H1 (cell line): ENCODE measurements around the gene RBM47. TPM values are rescaled to one million over a fixed set of nuclear protein-coding genes. Genes with fewer than 3 reads are reported as not detected.
A peak's percentile ranks its signal among the peaks of the same experiment; 100 is the strongest.

ENCODE experiments used
- CTCF ChIA-PET: fragments of 300-600 bp; sonication (Branson Sonifier 250); formaldehyde crosslinking; loops from one replicate; lab custom pipeline; 2021; ENCODE audit not compliant: partially characterized antibody; lab: Charles Lee
- POLR2A ChIA-PET: fragments of 300-600 bp; sonication (Branson Sonifier 250); formaldehyde crosslinking; loops from one replicate; lab custom pipeline; 2021; ENCODE audit warnings: inconsistent platforms; ENCODE audit not compliant: partially characterized antibody; lab: Charles Lee
- DNase-seq, 2 experiments: peaks; one replicate each; pipeline versions ENCODE4 v3.0.0 to v3.0.0-alpha.2; 2010 to 2022; ENCODE audit warnings: low spot score in 2 of 2, low read depth in 1 of 2, mixed read lengths in 1 of 2
- FAIRE-seq: peaks from 2 replicates; lab custom pipeline; 2011; peaks lifted over from hg19 to GRCh38; lab: Jason Lieb, UNC
- H2AFZ ChIP-seq: 2 replicates; pipeline ENCODE4 v1.8.1; 2012; ENCODE audit warnings: low read length, inconsistent platforms
- H2AK5ac ChIP-seq: 2 replicates; pipeline ENCODE4 v1.6.1; 2013; ENCODE audit warnings: low read depth, low read length
- H2BK120ac ChIP-seq: replicated peaks from 2 replicates; pipeline ENCODE3; 2013; ENCODE audit warnings: low read depth, low read length, inconsistent platforms
- H2BK12ac ChIP-seq: 2 replicates; pipeline ENCODE4 v1.6.1; 2013; ENCODE audit warnings: low read depth, low read length
- H2BK15ac ChIP-seq: 2 replicates; pipeline ENCODE4 v1.6.1; 2013; ENCODE audit warnings: low read length
- H2BK20ac ChIP-seq: 2 replicates; pipeline ENCODE4 v1.6.1; 2013; ENCODE audit warnings: low read length
- H2BK5ac ChIP-seq: 2 replicates; pipeline ENCODE4 v1.6.1; 2013; ENCODE audit warnings: low read depth, low read length
- H3K14ac ChIP-seq: 2 replicates; pipeline ENCODE4 v1.6.1; 2013; ENCODE audit warnings: inconsistent platforms; ENCODE audit not compliant: insufficient read length
- H3K18ac ChIP-seq: 2 replicates; pipeline ENCODE4 v1.6.1; 2013; ENCODE audit warnings: low read length; ENCODE audit errors: extremely low read depth
- H3K23ac ChIP-seq: 2 replicates; pipeline ENCODE4 v1.6.1; 2013; ENCODE audit warnings: inconsistent platforms; ENCODE audit not compliant: insufficient read length
- H3K23me2 ChIP-seq: 2 replicates; pipeline ENCODE4 v1.6.1; 2013; ENCODE audit warnings: low read depth, low read length
- H3K27ac ChIP-seq: 2 replicates; pipeline ENCODE4 v1.6.1; 2011; ENCODE audit warnings: low read depth, low read length, inconsistent platforms
- H3K27me3 ChIP-seq, 4 experiments: replicated peaks in 1 of 4; 1 replicate in 1 of 4; 2 replicates in 3 of 4; pipeline versions ENCODE4 v1.6.1 to v1.8.1; 2011 to 2013; ENCODE audit warnings: low read length in 3 of 4, mild to moderate bottlenecking in 3 of 4, inconsistent platforms in 2 of 4, mixed read lengths in 2 of 4, moderate library complexity in 1 of 4; ENCODE audit not compliant: control insufficient read depth in 3 of 4, insufficient read depth in 3 of 4; ENCODE audit errors: extremely low read depth in 1 of 4
- H3K36me3 ChIP-seq, 4 experiments: 2 replicates each; pipeline versions ENCODE4 v1.6.1 to v1.8.1; 2011 to 2013; ENCODE audit warnings: mild to moderate bottlenecking in 4 of 4, low read length in 3 of 4, moderate library complexity in 2 of 4, control low read depth in 1 of 4, inconsistent platforms in 1 of 4; ENCODE audit not compliant: insufficient read depth in 4 of 4, control insufficient read depth in 2 of 4
- H3K4ac ChIP-seq: replicated peaks from 2 replicates; pipeline ENCODE3; 2013; ENCODE audit warnings: low read length, low read depth, mixed read lengths, inconsistent platforms; ENCODE audit not compliant: insufficient read length
- H3K4me1 ChIP-seq, 4 experiments: replicated peaks in 1 of 4; 1 replicate in 1 of 4; 2 replicates in 3 of 4; pipeline versions ENCODE4 v1.6.1 to v1.8.1; 2011 to 2013; ENCODE audit warnings: low read length in 3 of 4, inconsistent platforms in 2 of 4, mixed read lengths in 1 of 4; ENCODE audit not compliant: insufficient read depth in 4 of 4, control insufficient read depth in 3 of 4
- H3K4me2 ChIP-seq, 2 experiments: 2 replicates each; pipeline versions ENCODE4 v1.6.1 to v1.8.1; 2011 to 2013; ENCODE audit warnings: low read depth in 2 of 2, low read length in 2 of 2, control low read depth in 1 of 2, inconsistent platforms in 1 of 2, mild to moderate bottlenecking in 1 of 2; ENCODE audit not compliant: insufficient read depth in 1 of 2
- H3K4me3 ChIP-seq, 4 experiments: fragments of 200-600, 300-600 bp in 1 of 4; sonication (generic), shearing (Covaris generic), sonication (Bioruptor Twin) in 1 of 4; 2 replicates each; pipeline versions ENCODE4 v1.5.1 to v1.8.1; 2011 to 2016; ENCODE audit warnings: low read length in 4 of 4, low read depth in 3 of 4, control low read depth in 2 of 4, inconsistent platforms in 2 of 4, mild to moderate bottlenecking in 2 of 4, mixed read lengths in 1 of 4, moderate library complexity in 1 of 4; ENCODE audit not compliant: insufficient read depth in 2 of 4; ENCODE audit errors: extremely low read depth in 1 of 4
- H3K56ac ChIP-seq: replicated peaks from 2 replicates; pipeline ENCODE3; 2013; ENCODE audit warnings: low read depth, mild to moderate bottlenecking, mixed read lengths, low read length, inconsistent platforms; ENCODE audit not compliant: insufficient read length
- H3K79me1 ChIP-seq: 2 replicates; pipeline ENCODE4 v1.6.1; 2013; ENCODE audit warnings: low read depth, low read length, control low read depth
- H3K79me2 ChIP-seq, 2 experiments: 2 replicates each; pipeline versions ENCODE4 v1.6.1 to v1.8.1; 2012 to 2013; ENCODE audit warnings: low read length in 2 of 2, mild to moderate bottlenecking in 2 of 2, inconsistent platforms in 1 of 2; ENCODE audit not compliant: insufficient read depth in 2 of 2, control insufficient read depth in 1 of 2
- H3K9ac ChIP-seq, 4 experiments: replicated peaks in 1 of 4; 1 replicate in 1 of 4; 2 replicates in 3 of 4; pipeline versions ENCODE4 v1.6.1 to v1.8.1; 2011 to 2013; ENCODE audit warnings: low read depth in 3 of 4, low read length in 3 of 4, control low read depth in 2 of 4, mild to moderate bottlenecking in 2 of 4, moderate library complexity in 2 of 4, inconsistent platforms in 1 of 4; ENCODE audit errors: extremely low read depth in 1 of 4
- H3K9me3 ChIP-seq, 2 experiments: 2 replicates each; pipeline versions ENCODE4 v1.6.1 to v1.8.1; 2012 to 2013; ENCODE audit warnings: mild to moderate bottlenecking in 2 of 2, moderate library complexity in 2 of 2, control low read depth in 1 of 2, inconsistent platforms in 1 of 2, low read depth in 1 of 2, low read length in 1 of 2, mixed read lengths in 1 of 2; ENCODE audit not compliant: insufficient read depth in 2 of 2
- H4K20me1 ChIP-seq, 2 experiments: replicated peaks in 1 of 2; 2 replicates each; pipeline versions ENCODE3 to v1.8.1; 2011 to 2013; ENCODE audit warnings: inconsistent platforms in 2 of 2, low read length in 2 of 2, mild to moderate bottlenecking in 1 of 2; ENCODE audit not compliant: insufficient read depth in 2 of 2, control insufficient read depth in 1 of 2
- H4K5ac ChIP-seq: 2 replicates; pipeline ENCODE4 v1.6.1; 2013; ENCODE audit warnings: low read length, low read depth, mixed read lengths, inconsistent platforms; ENCODE audit not compliant: insufficient read length
- H4K8ac ChIP-seq: 2 replicates; pipeline ENCODE4 v1.8.0; 2013; ENCODE audit warnings: mild to moderate bottlenecking, moderate library complexity, low read length, inconsistent platforms; ENCODE audit not compliant: insufficient read depth; ENCODE audit errors: extremely low read depth
- H4K91ac ChIP-seq: replicated peaks from 2 replicates; pipeline ENCODE3; 2013; ENCODE audit warnings: low read length, mixed read lengths, inconsistent platforms; ENCODE audit not compliant: insufficient read length
- CHD1 ChIP-seq: IDR thresholded peaks from 2 replicates; pipeline ENCODE4 v1.6.1; 2012; ENCODE audit warnings: low read depth, low read length, improper control_type of control experiment
- MAFK ChIP-seq: IDR thresholded peaks from 2 replicates; pipeline ENCODE4 v1.6.1; 2012; ENCODE audit warnings: low read depth, mild to moderate bottlenecking, improper control_type of control experiment, low read length
- POU5F1 ChIP-seq: IDR thresholded peaks from 2 replicates; pipeline ENCODE4 v1.6.1; 2011; ENCODE audit warnings: low read depth, mild to moderate bottlenecking, low read length, moderate library complexity
- RBBP5 ChIP-seq: IDR thresholded peaks from 2 replicates; pipeline ENCODE4 v1.7.1; 2012; ENCODE audit warnings: low read depth, mild to moderate bottlenecking, inconsistent platforms, low read length, moderate library complexity, borderline replicate concordance
- SIN3A ChIP-seq, 2 experiments: IDR thresholded peaks in 1 of 2; conservative IDR thresholded peaks in 1 of 2; 2 replicates each; pipeline ENCODE4 v1.6.1; 2011 to 2012; ENCODE audit warnings: low read length in 2 of 2, improper control_type of control experiment in 1 of 2, low read depth in 1 of 2, mild to moderate bottlenecking in 1 of 2
- TBP ChIP-seq: IDR thresholded peaks from 2 replicates; pipeline ENCODE4 v1.6.1; 2011; ENCODE audit warnings: low read depth, low read length, improper control_type of control experiment
- TEAD4 ChIP-seq: IDR thresholded peaks from 2 replicates; pipeline ENCODE4 v1.6.1; 2012; ENCODE audit warnings: low read depth, low read length, inconsistent platforms, mixed read lengths
- WGBS, 2 experiments: shearing (Covaris generic) in 1 of 2; methylation state at CpG; one replicate each; pipeline versions ENCODE4 v1.1.6 to v1.1.7; 2013 to 2015; ENCODE audit warnings: low lambda C conversion rate in 2 of 2, mixed read lengths in 2 of 2, inconsistent platforms in 1 of 2, low coverage in 1 of 2, missing lambda C conversion rate in 1 of 2; ENCODE audit not compliant: insufficient replicate concordance in 2 of 2, insufficient coverage in 1 of 2, insufficient read length in 1 of 2; ENCODE audit errors: extremely low coverage in 1 of 2, missing lambda C conversion rate in 1 of 2; 5-methylcytosine and 5-hydroxymethylcytosine counted together
- polyA plus RNA-seq, 7 experiments: library from polyadenylated mRNA; depleted of rRNA in 3 of 7; stranded (reverse) in 5 of 7; unstranded in 2 of 7; fragments of >200 nt in 5 of 7; fragments of 200-250 nt in 2 of 7; gene quantifications; 1 replicate in 5 of 7; 2 replicates in 1 of 7; 4 replicates in 1 of 7; pipeline versions ENCODE4 v1.2.1 to v1.2.3, GENCODE V29; 2011 to 2013; ENCODE audit warnings: missing spikeins in 2 of 7, mixed read lengths in 2 of 7
- total RNA-seq: library from RNA; stranded (reverse); fragmentation: NEBNext Ultra II Directional; extraction: Animal tissue kit (Norgen Biotek cat#: 25700); gene quantifications from 2 replicates; pipeline ENCODE4 v1.2.1, GENCODE V29; 2021

The RBM47 gene
- total and polyA plus RNA-seq, 2 of the 8 experiments (the other 6 are each of a cell fraction or from before 2014, with no cell fraction given): 42.8 to 78.9 TPM

DNA sequence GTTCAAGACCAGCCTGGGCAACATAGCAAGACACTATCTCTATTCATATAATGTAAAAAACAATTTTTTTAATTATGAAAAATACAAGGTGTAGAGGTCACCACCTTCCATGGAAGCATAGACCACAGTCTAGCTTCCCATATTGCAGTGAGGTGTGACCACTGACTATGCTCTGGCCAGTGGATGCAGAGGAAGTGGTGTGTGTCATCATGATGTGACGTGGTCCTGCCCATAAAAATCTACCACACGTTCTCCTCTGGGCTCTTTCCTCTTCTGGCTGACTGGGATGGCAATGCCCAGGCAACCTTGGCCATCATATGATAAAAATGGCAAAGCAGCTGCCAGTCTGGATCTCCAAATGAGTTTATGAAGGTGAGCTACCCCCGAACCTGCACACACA, 65.7 kb downstream of the RBM47 start:
- CTCF ChIA-PET: interaction anchor here (1.2 to 2.0 kb wide), 3 partner anchors 8 to 110 kb away, joined by 4 to 12 read pairs (median 4); no protein-coding TSS in a partner anchor
- no peak for TF ChIP-seq TEAD4
- no peak for TF ChIP-seq MAFK
- no peak for TF ChIP-seq CHD1
- no peak for TF ChIP-seq RBBP5
- TF ChIP-seq POU5F1: no peak
- no peak for TF ChIP-seq TBP
- no peak for TF ChIP-seq SIN3A (conservative IDR thresholded peaks at IDR 0.05 in 1 of 2, IDR thresholded peaks at IDR 0.05 in 1 of 2; ENCODE audit: low read depth in 1 of 2, low read length in 2 of 2)
- Histone ChIP-seq H3K4me2 (no peak overlapping the region), H3K9me3 (no peaks in the 10 kb centered on the region), H3K23ac (no peak overlapping the region), H2BK120ac (peak overlapping the region; percentile 3), H3K56ac (no peak overlapping the region), H3K27me3 (no peaks in the 10 kb centered on the region), H4K8ac (no peak overlapping the region), H3K14ac (no peak overlapping the region), H4K5ac (no peak overlapping the region), H2BK15ac (peak overlapping the region; percentile 76), H2AK5ac (0 out of 2 replicates have a peak overlapping the region, but pooled peaks have one; percentile 18), H3K4me1 (peaks cover 4 to 12% (median 7%) of the 10 kb centered on the region in 4 experiments; a peak in 6 of 7 replicates), H3K4me3 (no peak overlapping the region), H2BK5ac (no peak overlapping the region; the same call in 1 of the 2 replicates), H2BK12ac (no peak overlapping the region), H4K91ac (no peak overlapping the region), H4K20me1 (peaks cover 0 to 9% of the 10 kb centered on the region in 2 experiments), H3K4ac (peak overlapping the region; percentile 44), H2AFZ (no peak overlapping the region), H3K9ac (no peak overlapping the region), H3K36me3 (no peaks in the 10 kb centered on the region), H3K23me2 (no peaks in the 10 kb centered on the region), H3K27ac (no peak overlapping the region), H2BK20ac (0 out of 2 replicates have a peak overlapping the region, but pooled peaks have one; percentile 27), H3K79me1 (peaks cover 5% of the 10 kb centered on the region; the same call in 1 of the 2 replicates), H3K79me2 (peaks cover 3 to 82% of the 10 kb centered on the region in 2 experiments; a peak in 2 of 4 replicates), H3K18ac (no peak overlapping the region; the same call in 1 of the 2 replicates)
- WGBS, 2 experiments: 97% methylated on average over 3 of the region's 3 CpGs; no CpG with 5 or more reads in 1 of the 2 experiments
- DNase-seq (no peak), FAIRE-seq (no peak)
- POLR2A ChIA-PET: interaction anchor here (1.2 to 1.5 kb wide), 3 partner anchors 11 to 67 kb away, joined by 3 to 5 read pairs (median 3); no protein-coding TSS in a partner anchor
